Measurements from ENCODE around the gene NEDD8. TPM values are rescaled to one million over a fixed set of nuclear protein-coding genes. Genes with fewer than 3 reads are reported as not detected.

NEDD8 gene
- total RNA-seq, 1 experiment from 2014 or later: 330 TPM

GRCh38 chr14:24269910-24270536 lies 37.9 kb upstream of the NEDD8 start:
- no peaks in the 10 kb centered on the region for H3K79me2 ChIP-seq (ENCODE audit: low read length)
- no peaks in the 10 kb centered on the region for H3K9me3 ChIP-seq (ENCODE audit: low read length)
- CTCF ChIA-PET: interaction anchor here (0.6 kb wide), 1 partner anchor 64 kb away, joined by 3 read pairs; no protein-coding TSS in a partner anchor
- H3K36me3 ChIP-seq (ENCODE audit: low read depth, low read length): no peaks in the 10 kb centered on the region
- no peak overlapping the region for H3K9ac ChIP-seq (ENCODE audit: low read length)
- H2AFZ ChIP-seq (ENCODE audit: low read length): no peak overlapping the region
- no peak overlapping the region for H3K27ac ChIP-seq (ENCODE audit: low read length)
- H3K4me3 ChIP-seq (ENCODE audit: low read length): no peak overlapping the region
- BruUV-seq (replicated peaks): no TSS peak
- H3K27me3 ChIP-seq (ENCODE audit: low read length): no peaks in the 10 kb centered on the region
- TF ChIP-seq CTCF (conservative IDR thresholded peaks at IDR 0.05; ENCODE audit: low read depth, low read length): no peak
- no peak for TF ChIP-seq EZH2 (IDR thresholded peaks at IDR 0.05; ENCODE audit: low read length, unreplicated experiment)
- no peak for TF ChIP-seq EZH2phosphoT487 (IDR thresholded peaks at IDR 0.05; ENCODE audit: borderline replicate concordance, low read length)
- intact Hi-C loops (cut with micrococcal nuclease): loop anchor here (2.0 kb wide), 2 partner anchors 27 kb away; partner anchors contain the start of gene TINF2
- POLR2A ChIA-PET (ENCODE audit: unreplicated experiment): no interaction called here
- no peak overlapping the region for H3K4me2 ChIP-seq (ENCODE audit: low read length)
- no peaks in the 10 kb centered on the region for H4K20me1 ChIP-seq (ENCODE audit: low read length)
- H3F3A ChIP-seq (ENCODE audit: low read length, unreplicated experiment): no peaks in the 10 kb centered on the region
- no peak for DNase-seq
- no peak for ATAC-seq
- no peaks in the 10 kb centered on the region for H3K9me2 ChIP-seq (replicated peaks; ENCODE audit: low read length)
- H3K4me1 ChIP-seq (ENCODE audit: insufficient read depth, low read length): peaks cover 21% of the 10 kb centered on the region

GRCh38 chr14:24269368-24269767 lies 37.2 kb upstream of the NEDD8 start:
- ChIA-PET POLR2A (ENCODE audit: unreplicated experiment) (no interaction called here), CTCF (no interaction called here)
- no peak overlapping the region for H3K9ac ChIP-seq (ENCODE audit: low read length)
- TF ChIP-seq EZH2 (IDR thresholded peaks at IDR 0.05; ENCODE audit: low read length, unreplicated experiment): no peak
- no peak for TF ChIP-seq EZH2phosphoT487 (IDR thresholded peaks at IDR 0.05; ENCODE audit: borderline replicate concordance, low read length)
- TF ChIP-seq CTCF (conservative IDR thresholded peaks at IDR 0.05; ENCODE audit: low read depth, low read length): no peak
- H3K36me3 ChIP-seq (ENCODE audit: low read depth, low read length): no peaks in the 10 kb centered on the region
- H4K20me1 ChIP-seq (ENCODE audit: low read length): no peaks in the 10 kb centered on the region
- no peaks in the 10 kb centered on the region for H3K9me2 ChIP-seq (replicated peaks; ENCODE audit: low read length)
- H3K4me3 ChIP-seq (ENCODE audit: low read length): no peak overlapping the region
- intact Hi-C loops (cut with micrococcal nuclease): no loop called here
- BruUV-seq (replicated peaks): no TSS peak
- no peak overlapping the region for H3K27ac ChIP-seq (ENCODE audit: low read length)
- DNase-seq (no peak), ATAC-seq (no peak)
- H3K4me1 ChIP-seq (ENCODE audit: insufficient read depth, low read length): peaks cover 19% of the 10 kb centered on the region
- no peaks in the 10 kb centered on the region for H3F3A ChIP-seq (ENCODE audit: low read length, unreplicated experiment)
- no peak overlapping the region for H2AFZ ChIP-seq (ENCODE audit: low read length)
- no peaks in the 10 kb centered on the region for H3K9me3 ChIP-seq (ENCODE audit: low read length)
- H3K4me2 ChIP-seq (ENCODE audit: low read length): no peak overlapping the region
- no peaks in the 10 kb centered on the region for H3K27me3 ChIP-seq (ENCODE audit: low read length)
- H3K79me2 ChIP-seq (ENCODE audit: low read length): no peaks in the 10 kb centered on the region

GRCh38 chr14:24268225-24268624 lies 36.1 kb upstream of the NEDD8 start:
- H3K4me1 ChIP-seq (ENCODE audit: insufficient read depth, low read length): peaks cover 11% of the 10 kb centered on the region
- H3K9me3 ChIP-seq (ENCODE audit: low read length): no peaks in the 10 kb centered on the region
- ATAC-seq: no peak
- intact Hi-C loops (cut with micrococcal nuclease): no loop called here
- no peaks in the 10 kb centered on the region for H3K27me3 ChIP-seq (ENCODE audit: low read length)
- no peaks in the 10 kb centered on the region for H3K36me3 ChIP-seq (ENCODE audit: low read depth, low read length)
- H3F3A ChIP-seq (ENCODE audit: low read length, unreplicated experiment): no peaks in the 10 kb centered on the region
- no peaks in the 10 kb centered on the region for H3K9me2 ChIP-seq (replicated peaks; ENCODE audit: low read length)
- H2AFZ ChIP-seq (ENCODE audit: low read length): no peak overlapping the region
- H3K27ac ChIP-seq (ENCODE audit: low read length): no peak overlapping the region
- ChIA-PET POLR2A (ENCODE audit: unreplicated experiment) (no interaction called here), CTCF (no interaction called here)
- no peak overlapping the region for H3K4me3 ChIP-seq (ENCODE audit: low read length)
- H4K20me1 ChIP-seq (ENCODE audit: low read length): no peaks in the 10 kb centered on the region
- H3K9ac ChIP-seq (ENCODE audit: low read length): no peak overlapping the region
- no TSS peak for BruUV-seq (replicated peaks)
- H3K79me2 ChIP-seq (ENCODE audit: low read length): no peaks in the 10 kb centered on the region
- no peak for TF ChIP-seq CTCF (conservative IDR thresholded peaks at IDR 0.05; ENCODE audit: low read depth, low read length)
- no peak for TF ChIP-seq EZH2phosphoT487 (IDR thresholded peaks at IDR 0.05; ENCODE audit: borderline replicate concordance, low read length)
- no peak for TF ChIP-seq EZH2 (IDR thresholded peaks at IDR 0.05; ENCODE audit: low read length, unreplicated experiment)
- DNase-seq: no peak
- no peak overlapping the region for H3K4me2 ChIP-seq (ENCODE audit: low read length)
